Measurements from ENCODE around the gene CDH16.

DNA sequence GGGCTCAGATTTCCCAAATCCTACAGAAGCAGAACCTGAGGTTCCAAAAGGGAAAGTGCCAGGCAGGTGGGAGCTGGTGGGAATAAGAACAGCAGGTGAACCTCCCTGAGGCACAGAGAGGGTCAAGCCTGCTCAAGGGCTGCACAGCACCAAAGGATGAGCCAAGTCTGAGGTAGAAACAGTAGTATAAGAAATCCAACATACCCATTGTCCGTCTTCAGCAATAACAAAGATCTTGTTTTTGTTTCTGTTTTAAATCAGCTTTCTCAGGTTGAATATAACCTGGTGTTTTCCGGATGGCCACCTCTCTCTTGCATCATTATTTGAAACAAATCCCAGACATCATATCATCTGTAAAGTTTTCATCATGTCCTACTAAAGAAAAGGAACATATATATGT, 31.8 kb upstream of the CDH16 start:
- TF ChIP-seq, protein P1, sequence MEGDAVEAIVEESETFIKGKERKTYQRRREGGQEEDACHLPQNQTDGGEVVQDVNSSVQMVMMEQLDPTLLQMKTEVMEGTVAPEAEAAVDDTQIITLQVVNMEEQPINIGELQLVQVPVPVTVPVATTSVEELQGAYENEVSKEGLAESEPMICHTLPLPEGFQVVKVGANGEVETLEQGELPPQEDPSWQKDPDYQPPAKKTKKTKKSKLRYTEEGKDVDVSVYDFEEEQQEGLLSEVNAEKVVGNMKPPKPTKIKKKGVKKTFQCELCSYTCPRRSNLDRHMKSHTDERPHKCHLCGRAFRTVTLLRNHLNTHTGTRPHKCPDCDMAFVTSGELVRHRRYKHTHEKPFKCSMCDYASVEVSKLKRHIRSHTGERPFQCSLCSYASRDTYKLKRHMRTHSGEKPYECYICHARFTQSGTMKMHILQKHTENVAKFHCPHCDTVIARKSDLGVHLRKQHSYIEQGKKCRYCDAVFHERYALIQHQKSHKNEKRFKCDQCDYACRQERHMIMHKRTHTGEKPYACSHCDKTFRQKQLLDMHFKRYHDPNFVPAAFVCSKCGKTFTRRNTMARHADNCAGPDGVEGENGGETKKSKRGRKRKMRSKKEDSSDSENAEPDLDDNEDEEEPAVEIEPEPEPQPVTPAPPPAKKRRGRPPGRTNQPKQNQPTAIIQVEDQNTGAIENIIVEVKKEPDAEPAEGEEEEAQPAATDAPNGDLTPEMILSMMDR (conservative IDR thresholded peaks at IDR 0.05 in 1 of 2, IDR thresholded peaks at IDR 0.05 in 1 of 2; ENCODE audit: low read depth in 1 of 2, low read length in 2 of 2), result no peak
- no peak for TF ChIP-seq EZH2 (IDR thresholded peaks at IDR 0.05; ENCODE audit: low read length, missing control alignments)

Data from fibroblast of lung (primary cell).